SIG-M5 treated with dmso at 0.1 percent for 504 hours (cell line): ENCODE measurements around the gene SYT3.
A peak's percentile ranks its signal among the peaks of the same experiment; 100 is the strongest.

Experiments used
- DNase-seq: peaks from one replicate; lab custom pipeline; 2025; ENCODE audit not compliant: unreplicated experiment; lab: John Stamatoyannopoulos, UW

Gene SYT3, protein sequence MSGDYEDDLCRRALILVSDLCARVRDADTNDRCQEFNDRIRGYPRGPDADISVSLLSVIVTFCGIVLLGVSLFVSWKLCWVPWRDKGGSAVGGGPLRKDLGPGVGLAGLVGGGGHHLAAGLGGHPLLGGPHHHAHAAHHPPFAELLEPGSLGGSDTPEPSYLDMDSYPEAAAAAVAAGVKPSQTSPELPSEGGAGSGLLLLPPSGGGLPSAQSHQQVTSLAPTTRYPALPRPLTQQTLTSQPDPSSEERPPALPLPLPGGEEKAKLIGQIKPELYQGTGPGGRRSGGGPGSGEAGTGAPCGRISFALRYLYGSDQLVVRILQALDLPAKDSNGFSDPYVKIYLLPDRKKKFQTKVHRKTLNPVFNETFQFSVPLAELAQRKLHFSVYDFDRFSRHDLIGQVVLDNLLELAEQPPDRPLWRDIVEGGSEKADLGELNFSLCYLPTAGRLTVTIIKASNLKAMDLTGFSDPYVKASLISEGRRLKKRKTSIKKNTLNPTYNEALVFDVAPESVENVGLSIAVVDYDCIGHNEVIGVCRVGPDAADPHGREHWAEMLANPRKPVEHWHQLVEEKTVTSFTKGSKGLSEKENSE

DNA sequence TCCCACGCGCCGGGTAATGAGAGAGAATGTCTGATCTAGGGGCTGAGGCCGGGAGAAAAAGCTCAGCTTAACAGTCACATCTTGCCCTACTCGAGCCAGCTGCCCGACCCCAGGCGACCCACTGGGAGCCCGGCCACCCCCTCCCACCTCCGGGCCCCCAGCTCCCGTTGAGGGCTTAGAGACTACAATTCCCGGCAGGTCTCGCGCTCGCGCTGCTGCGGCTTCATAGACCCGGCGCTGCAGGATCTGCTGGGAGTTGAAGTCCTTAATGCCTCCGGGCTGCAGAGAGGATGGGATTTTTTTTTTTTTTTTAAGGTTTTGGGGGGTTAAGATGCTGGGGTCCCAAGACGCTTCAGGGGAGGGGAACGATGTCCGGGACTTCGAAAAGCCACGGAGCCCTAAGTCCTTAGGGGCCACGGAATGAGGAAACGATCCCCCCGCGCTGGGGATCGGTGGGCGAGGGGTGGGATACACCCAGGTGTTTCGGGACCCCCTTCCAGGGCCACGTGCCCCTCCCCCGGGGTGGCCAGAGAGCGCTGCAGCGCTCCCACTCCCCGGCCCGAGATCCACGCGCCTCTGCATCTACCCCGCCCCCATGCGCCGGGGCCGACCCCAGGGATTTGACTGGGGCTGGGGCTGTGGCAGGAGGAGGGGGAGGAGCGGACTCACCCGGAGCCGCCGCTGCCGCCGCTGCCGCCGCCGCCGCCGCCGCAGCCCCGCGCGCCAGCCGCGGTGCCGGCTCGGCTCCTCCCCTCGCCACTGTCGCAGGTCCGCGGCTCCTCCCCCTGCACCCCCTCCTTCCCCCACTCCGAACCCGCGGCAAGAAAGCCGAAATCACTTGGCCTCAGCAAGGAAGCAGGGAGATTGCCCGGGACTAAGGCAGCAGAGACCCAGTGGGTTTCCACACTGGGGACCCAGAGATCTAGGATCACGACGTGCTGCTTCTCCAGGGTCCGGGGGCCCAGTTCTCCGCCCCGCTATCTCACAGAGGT is at the start of gene SYT3:
Gene SYT3 (minus strand): TSS at position 761 of the 992 bp plus-strand sequence. CDS start 2,470 bp downstream, outside the sequence.
- DNase-seq = peak; percentile 18

- no peak for DNase-seq
These were observed 49.1 kb upstream of the SYT3 start for GRCh38 chr19:50688766-50689165.

DNA sequence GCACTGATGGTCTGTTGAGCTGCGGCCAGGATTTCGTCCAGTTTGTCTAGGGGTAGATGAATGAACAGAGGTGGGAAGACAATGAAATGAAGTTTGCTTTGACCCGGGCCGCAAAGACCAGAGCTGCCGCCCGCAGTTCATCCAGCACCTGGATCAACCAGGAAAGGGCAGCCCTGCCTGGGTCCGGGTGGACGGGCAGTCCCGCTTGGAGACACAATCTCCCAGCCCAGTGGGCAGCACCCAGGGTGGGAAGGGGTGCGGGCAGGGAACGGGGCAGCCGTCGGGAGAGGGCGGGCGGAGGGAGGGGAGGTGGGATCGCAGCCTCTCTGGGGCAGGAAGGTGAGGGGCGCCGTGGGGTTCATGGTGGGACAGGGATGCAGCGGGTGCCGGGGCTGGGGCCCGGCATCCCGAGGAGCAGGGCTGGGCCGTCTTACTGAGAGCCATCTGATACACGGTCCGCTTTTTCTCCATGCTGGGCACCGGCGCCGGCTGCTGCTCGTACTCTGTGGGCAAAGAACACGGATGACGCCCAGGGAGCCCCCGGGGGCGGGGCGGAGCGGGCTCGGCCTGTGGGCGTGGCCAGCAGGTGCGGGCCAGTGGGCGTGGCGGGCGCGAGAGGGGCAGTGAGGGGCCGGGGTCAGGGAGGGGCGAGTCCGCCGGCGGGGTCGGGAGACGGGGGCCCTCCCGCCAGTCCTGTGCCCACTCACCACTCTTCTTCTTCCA is 46.8 kb upstream of the SYT3 start:
- no peak for DNase-seq

DNA sequence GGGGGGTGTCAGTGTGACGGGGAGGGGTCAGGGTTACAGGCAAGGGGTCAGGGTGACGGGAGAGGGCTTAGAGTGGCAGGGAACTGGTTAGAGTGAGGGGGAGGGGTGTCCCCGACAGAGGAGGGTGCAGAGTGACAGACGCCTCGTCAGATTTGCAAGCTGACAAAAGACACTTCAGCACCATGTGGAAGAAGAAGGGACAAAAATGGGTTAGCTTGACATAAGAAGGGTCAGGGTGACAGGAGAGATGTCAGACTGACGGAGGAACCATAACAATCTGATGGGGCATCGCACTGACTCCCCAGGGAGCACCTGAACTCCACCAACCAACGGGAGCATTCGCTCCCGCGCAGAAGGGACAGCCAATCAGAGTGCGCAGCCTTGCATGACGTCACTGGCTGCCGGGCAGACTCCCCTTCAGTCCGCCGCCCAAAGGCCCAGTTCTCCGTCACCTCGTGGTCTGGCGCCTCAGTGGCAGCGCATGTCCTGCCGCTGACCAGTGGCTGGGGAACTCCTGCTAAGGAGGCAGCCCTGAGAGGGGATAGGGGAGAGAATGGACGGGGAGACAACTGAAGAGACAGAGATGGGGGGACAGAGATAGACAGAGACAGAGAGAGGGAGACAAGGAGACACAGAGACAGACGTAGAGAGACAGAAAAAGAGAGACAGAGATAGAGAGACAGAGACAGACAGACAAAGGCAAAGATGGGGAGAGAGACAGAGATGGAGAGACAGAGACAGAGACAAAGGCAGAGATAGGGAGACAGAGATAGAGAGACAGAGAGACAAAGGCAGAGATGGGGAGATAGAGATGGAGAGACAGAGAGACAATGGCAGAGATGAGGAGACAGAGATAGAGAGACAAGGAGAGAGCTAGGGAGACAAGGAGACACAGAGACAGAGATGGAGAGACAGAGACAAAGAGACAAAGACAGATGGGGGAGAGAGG is 39.8 kb upstream of the SYT3 start:
- DNase-seq = peak; percentile 65

- DNase-seq = no peak
These were observed 38.6 kb upstream of the SYT3 start for GRCh38 chr19:50678323-50678722.

GRCh38 chr19:50677636-50678035 is 38.0 kb upstream of the SYT3 start:
- no peak for DNase-seq

- DNase-seq = no peak
These were observed 37.0 kb upstream of the SYT3 start for GRCh38 chr19:50676625-50677197.

- DNase-seq = no peak
These were observed 33.4 kb upstream of the SYT3 start for GRCh38 chr19:50673118-50673517.

GRCh38 chr19:50670102-50670380 is 30.4 kb upstream of the SYT3 start:
- DNase-seq = no peak

GRCh38 chr19:50669302-50670101 is 29.8 kb upstream of the SYT3 start:
- DNase-seq = peak; percentile 8

GRCh38 chr19:50668879-50669278 is 29.2 kb upstream of the SYT3 start:
- DNase-seq = no peak

DNA sequence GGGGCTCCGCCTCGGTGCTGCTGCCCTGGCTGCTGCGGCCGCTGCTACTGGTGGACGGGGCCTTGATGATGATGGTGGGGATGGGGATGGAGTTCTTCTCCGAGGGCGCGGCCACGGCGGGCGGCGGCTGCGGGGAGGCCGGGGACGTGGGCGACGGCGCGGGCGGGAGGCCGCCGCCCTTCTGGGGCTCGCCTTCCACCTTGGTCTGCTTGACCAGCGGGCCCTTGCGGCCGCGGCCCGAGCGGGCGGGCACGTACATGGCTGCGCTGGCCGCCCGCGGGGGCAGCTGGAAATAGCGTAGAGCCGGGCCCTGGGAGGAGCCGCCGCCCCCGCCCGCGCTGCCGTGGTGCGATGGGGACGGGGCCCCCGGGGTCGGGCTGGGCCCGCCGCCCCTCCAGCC is 28.7 kb upstream of the SYT3 start:
- no peak for DNase-seq

DNA sequence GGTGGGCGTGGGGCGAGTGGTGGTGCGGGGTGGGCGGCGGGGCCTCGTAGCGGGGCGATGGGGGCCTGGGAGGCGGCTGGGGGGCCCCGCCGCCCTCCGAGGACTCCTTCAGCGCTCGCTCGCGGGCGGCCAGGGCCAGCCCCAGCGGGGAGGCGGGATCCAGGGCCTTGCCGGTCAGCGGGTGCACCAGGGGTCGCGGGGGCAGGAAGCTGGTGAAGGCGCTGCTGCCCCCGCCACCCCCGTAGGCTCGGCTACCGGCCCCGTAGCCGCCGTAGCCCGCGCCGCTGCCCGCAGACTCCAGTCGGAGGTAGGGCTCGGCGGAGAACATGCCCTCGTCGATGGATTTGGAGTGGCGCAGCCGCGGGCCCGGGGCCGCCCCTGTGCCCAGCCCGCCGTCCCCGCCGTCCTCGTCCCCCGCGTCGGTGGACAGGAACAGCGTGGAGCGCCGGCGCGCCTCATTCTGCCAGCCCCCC is 28.1 kb upstream of the SYT3 start:
- no peak for DNase-seq

- no peak for DNase-seq
These were observed 27.6 kb upstream of the SYT3 start for GRCh38 chr19:50667177-50667758.

DNA sequence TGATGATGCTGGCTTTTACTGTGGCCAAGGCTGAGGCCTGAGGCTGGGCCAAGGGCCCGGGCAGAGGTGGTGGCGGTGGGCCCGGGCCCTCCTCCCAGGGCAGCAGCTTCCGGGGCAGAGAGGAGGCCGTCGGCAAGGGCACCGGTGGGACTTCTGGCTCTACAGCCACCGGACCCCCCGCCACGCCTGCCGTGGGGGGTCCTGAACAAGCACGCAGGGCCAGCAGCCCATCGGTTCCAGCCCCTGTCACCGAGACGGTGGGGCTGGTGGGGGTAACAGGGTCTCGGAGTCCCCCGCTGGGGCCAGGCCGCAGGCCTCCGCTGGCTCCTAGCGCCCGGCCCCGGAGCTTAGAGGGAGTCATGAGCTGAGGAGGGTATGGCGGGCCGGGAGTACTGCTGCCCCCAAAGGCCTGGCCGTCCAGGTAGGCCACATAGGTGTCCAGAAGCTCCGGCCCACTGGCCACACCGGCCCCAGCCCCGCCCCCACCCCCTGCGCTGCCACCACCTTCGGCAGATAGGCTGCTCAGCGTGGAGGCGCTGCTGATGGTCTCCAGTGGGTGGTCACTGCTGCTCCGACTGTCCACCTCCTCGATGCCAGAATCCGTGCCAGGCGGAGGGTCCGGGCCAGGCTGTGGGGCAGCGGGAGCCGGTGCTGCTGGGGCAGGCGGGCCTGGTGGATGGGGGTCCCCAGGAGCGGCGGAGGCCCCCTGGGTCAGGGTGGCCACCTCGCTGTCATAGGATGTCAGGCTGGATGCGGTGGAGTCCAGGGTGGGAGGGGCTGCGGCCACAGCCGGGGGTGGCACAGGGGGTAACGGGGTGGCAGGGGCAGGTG is 26.9 kb upstream of the SYT3 start:
- DNase-seq = no peak

DNA sequence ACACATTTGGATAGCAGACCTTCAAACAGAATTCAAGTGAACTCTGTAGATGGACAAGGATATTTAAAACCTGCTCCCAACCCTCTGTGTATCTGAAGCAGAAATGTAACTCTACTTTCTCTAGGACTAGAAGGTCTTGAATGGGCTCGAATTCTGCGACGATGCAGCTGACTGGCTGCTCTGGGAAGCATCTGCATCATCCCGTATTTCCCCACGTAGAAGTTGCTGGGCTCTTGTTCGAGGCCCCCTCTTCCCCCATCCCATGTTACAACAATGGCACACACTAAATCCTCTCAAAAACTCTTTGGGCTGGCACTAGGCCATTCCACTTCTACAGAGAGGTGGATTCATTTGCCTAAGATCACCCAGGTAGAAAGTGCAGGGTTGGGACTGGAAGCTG is 24.5 kb upstream of the SYT3 start:
- DNase-seq = no peak

- peak; percentile 16 for DNase-seq
These were observed 23.8 kb upstream of the SYT3 start for GRCh38 chr19:50663482-50663790.
